T-helper 1 cell (primary cell): ENCODE results near the gene DSC3.

ENCODE experiments used
- DNase-seq, 5 donors: peaks; one replicate each; pipeline ENCODE4 v3.0.0-alpha.2; 2012 to 2020

DSC3 gene

GRCh38 chr18:30970196-30970816 is 72.2 kb downstream of the DSC3 start:
- no peak for DNase-seq

- no peak for DNase-seq
Measured at GRCh38 chr18:30969670-30970170, 72.8 kb downstream of the DSC3 start.

GRCh38 chr18:30967701-30968100 is 74.8 kb downstream of the DSC3 start:
- DNase-seq: no peak

DNA sequence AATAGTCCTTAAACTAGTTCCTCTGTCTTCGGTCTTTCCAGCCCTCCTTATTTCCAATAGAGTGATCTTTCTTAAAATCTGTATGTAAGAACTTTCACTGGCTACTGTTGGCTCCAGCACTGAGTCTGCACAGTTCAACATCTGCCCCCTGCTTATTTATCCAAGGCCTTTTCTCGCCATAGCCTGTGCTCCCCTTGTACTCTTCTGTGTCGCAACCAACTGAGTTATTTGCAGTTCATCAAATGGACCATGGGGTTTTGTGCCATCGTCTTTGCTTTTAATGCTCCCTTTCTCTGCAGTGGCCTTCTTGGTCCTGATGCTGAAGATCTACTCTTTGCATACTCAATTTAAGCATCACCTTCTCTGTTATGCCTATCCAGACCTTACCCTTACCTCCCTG is 77.3 kb downstream of the DSC3 start:
- DNase-seq: no peak

- DNase-seq: no peak
Measured at GRCh38 chr18:30960661-30961060, 81.9 kb downstream of the DSC3 start.

GRCh38 chr18:30957066-30957465 is 85.5 kb downstream of the DSC3 start:
- no peak for DNase-seq

DNA sequence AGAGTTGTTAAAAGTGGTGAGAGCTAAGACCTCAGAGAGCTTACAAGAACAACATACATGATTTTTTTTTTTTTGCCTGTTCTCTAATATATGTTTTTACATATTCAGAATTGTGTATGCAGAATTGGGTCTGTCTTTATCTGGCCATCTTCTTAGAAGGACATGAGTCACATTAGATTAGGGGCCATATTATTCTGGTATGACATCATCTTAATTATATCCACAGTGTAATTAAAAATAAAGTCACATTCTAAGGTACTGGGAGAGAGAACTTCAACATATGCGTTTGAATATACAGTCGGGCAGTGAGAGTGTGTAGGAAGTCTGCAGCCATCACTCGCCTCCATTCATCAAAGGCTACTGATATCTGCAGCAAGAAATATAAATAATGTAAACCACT is 88.3 kb downstream of the DSC3 start:
- no peak for DNase-seq

GRCh38 chr18:30945761-30946160 is 96.8 kb downstream of the DSC3 start:
- DNase-seq: no peak

DNA sequence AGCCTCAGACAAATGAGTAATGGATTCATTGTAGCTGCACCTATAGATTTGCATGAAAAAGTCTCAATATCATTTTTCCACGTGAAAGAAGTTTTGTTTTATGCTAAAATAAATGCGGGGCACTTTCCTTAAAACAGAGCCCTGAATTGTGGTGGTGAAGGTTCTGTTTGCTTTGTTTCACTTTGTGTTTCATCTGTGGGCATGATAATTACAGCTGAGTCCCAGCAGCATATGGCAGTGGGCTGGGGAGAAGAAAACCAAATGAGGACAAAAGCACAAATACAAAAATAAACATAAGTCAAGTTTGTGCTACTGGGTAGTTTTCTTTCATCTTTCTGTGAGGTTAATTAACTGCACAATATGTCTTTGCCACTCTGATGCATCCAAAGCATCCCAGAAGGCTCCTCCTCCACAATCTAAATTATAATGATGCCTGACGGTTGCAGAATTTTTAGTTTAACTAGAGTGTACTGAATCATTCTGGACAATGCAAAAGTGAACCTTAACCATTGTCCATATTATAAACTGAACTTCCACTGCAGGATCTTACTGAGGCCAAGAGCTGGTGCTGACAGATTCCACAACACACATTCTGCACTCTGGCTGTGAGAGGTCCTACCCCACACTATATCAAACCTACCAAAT is 97.6 kb downstream of the DSC3 start:
- no peak for DNase-seq

- DNase-seq: no peak
Measured at GRCh38 chr18:30940952-30941539, 101.5 kb downstream of the DSC3 start.
